BLaER1 treated with 17β-estradiol and CSF1 and Interleukin-3, amounts not matched to agents 10 nM and 100 nM (cell line): Measurements from ENCODE around the gene CBLB.
"Not testable (repeated sequence)": the region's sequence is repeated elsewhere in the genome, so short reads cannot be mapped to it uniquely, and the experiment has no call there.

Source experiments
- H3K27ac ChIP-seq, 11 experiments: shearing (Covaris generic); formaldehyde crosslinking; 2 replicates each; pipeline ENCODE4 v1.8.1; 2022
- H3K27me3 ChIP-seq, 11 experiments: shearing (Covaris generic); formaldehyde crosslinking; 2 replicates each; pipeline ENCODE4 v1.8.1; 2022
- H3K36me3 ChIP-seq, 11 experiments: shearing (Covaris generic); formaldehyde crosslinking; 2 replicates each; pipeline ENCODE4 v1.8.1; 2022
- H3K4me1 ChIP-seq, 10 experiments: shearing (Covaris generic); formaldehyde crosslinking; 2 replicates each; pipeline ENCODE4 v1.8.1; 2022
- H3K4me2 ChIP-seq, 11 experiments: shearing (Covaris generic); formaldehyde crosslinking; 2 replicates each; pipeline ENCODE4 v1.8.1; 2022
- H3K4me3 ChIP-seq, 10 experiments: shearing (Covaris generic); formaldehyde crosslinking; 2 replicates each; pipeline ENCODE4 v1.8.1; 2022
- H3K9ac ChIP-seq, 11 experiments: shearing (Covaris generic); formaldehyde crosslinking; 2 replicates each; pipeline ENCODE4 v1.8.1; 2022
- H3K9me3 ChIP-seq, 11 experiments: shearing (Covaris generic); formaldehyde crosslinking; replicated peaks in 1 of 11; 2 replicates each; pipeline ENCODE4 v1.8.1; 2022
- H4K20me1 ChIP-seq, 11 experiments: shearing (Covaris generic); formaldehyde crosslinking; 2 replicates each; pipeline ENCODE4 v1.8.1; 2022
- Cebpa-rat ChIP-seq, 11 experiments: shearing (Covaris generic); IDR thresholded peaks; 2 replicates each; pipeline ENCODE4 v1.8.1; 2022

CBLB gene

GRCh38 chr3:105826778-105827634, 41.8 kb downstream of the CBLB start:
- Histone ChIP-seq H3K36me3 (peaks cover 11 to 54% (median 22%) of the 10 kb centered on the region in 11 experiments; a peak in 17 of 22 replicates), H3K4me1 (peaks cover 3 to 32% (median 10%) of the 10 kb centered on the region in 10 experiments; a peak in 11 of 20 replicates), H3K4me2 (no peak overlapping the region), H3K9me3 (no peaks in the 10 kb centered on the region), H3K4me3 (no peak overlapping the region), H3K27me3 (no peaks in the 10 kb centered on the region), H3K9ac (no peak overlapping the region), H4K20me1 (peaks cover 0 to 71% (median 0%) of the 10 kb centered on the region in 11 experiments; a peak in 4 of 22 replicates), H3K27ac (no peak overlapping the region)
- no peak for TF ChIP-seq Cebpa-rat (IDR thresholded peaks at IDR 0.05)

- Histone ChIP-seq H4K20me1 (peaks cover 0 to 78% (median 0%) of the 10 kb centered on the region in 11 experiments; a peak in 4 of 22 replicates), H3K4me3 (no peak overlapping the region), H3K36me3 (peaks cover 16 to 65% (median 33%) of the 10 kb centered on the region in 11 experiments; a peak in 19 of 22 replicates), H3K4me1 (peaks cover 0 to 10% (median 0%) of the 10 kb centered on the region in 10 experiments; a peak in 4 of 20 replicates), H3K9ac (no peak overlapping the region), H3K27me3 (no peaks in the 10 kb centered on the region), H3K4me2 (no peak overlapping the region), H3K27ac (no peak overlapping the region), H3K9me3 (no peaks in the 10 kb centered on the region)
- no peak for TF ChIP-seq Cebpa-rat (IDR thresholded peaks at IDR 0.05)
Measured at GRCh38 chr3:105824129-105824528, 44.7 kb downstream of the CBLB start.

GRCh38 chr3:105823149-105823867, 45.5 kb downstream of the CBLB start:
- Histone ChIP-seq H4K20me1 (peaks cover 0 to 85% (median 0%) of the 10 kb centered on the region in 11 experiments; a peak in 4 of 22 replicates), H3K4me1 (peaks cover 0 to 10% (median 0%) of the 10 kb centered on the region in 10 experiments; a peak in 4 of 20 replicates)
- TF ChIP-seq Cebpa-rat (IDR thresholded peaks at IDR 0.05), result no peak

GRCh38 chr3:105822171-105823123, 46.4 kb downstream of the CBLB start:
- peaks cover 0 to 1% (median 0%) of the 10 kb centered on the region in 10 experiments; a peak in 3 of 20 replicates for H3K4me1 ChIP-seq
- H3K9me3 ChIP-seq, result no peaks in the 10 kb centered on the region
- no peak overlapping the region for H3K4me2 ChIP-seq
- H3K36me3 ChIP-seq, result peaks cover 16 to 65% (median 33%) of the 10 kb centered on the region in 11 experiments; a peak in 19 of 22 replicates
- peaks cover 0 to 83% (median 0%) of the 10 kb centered on the region in 11 experiments; a peak in 4 of 22 replicates for H4K20me1 ChIP-seq
- TF ChIP-seq Cebpa-rat (IDR thresholded peaks at IDR 0.05), result no peak
- H3K27ac ChIP-seq, result no peak overlapping the region
- no peak overlapping the region for H3K9ac ChIP-seq
- no peaks in the 10 kb centered on the region for H3K27me3 ChIP-seq
- H3K4me3 ChIP-seq, result no peak overlapping the region

More at GRCh38 chr3:105823149-105823867, 45.5 kb downstream of the CBLB start:
- peaks cover 16 to 65% (median 33%) of the 10 kb centered on the region in 11 experiments; a peak in 19 of 22 replicates for H3K36me3 ChIP-seq
- no peak overlapping the region for H3K4me3 ChIP-seq
- no peaks in the 10 kb centered on the region for H3K27me3 ChIP-seq
- no peaks in the 10 kb centered on the region for H3K9me3 ChIP-seq
- H3K27ac ChIP-seq, result no peak overlapping the region
- H3K9ac ChIP-seq, result no peak overlapping the region
- H3K4me2 ChIP-seq, result no peak overlapping the region

- no peaks in the 10 kb centered on the region for H3K9me3 ChIP-seq
- peaks cover 0 to 83% (median 0%) of the 10 kb centered on the region in 11 experiments; a peak in 4 of 22 replicates for H4K20me1 ChIP-seq
- no peak for TF ChIP-seq Cebpa-rat (IDR thresholded peaks at IDR 0.05)
- H3K4me3 ChIP-seq, result no peak overlapping the region
- H3K36me3 ChIP-seq, result peaks cover 16 to 61% (median 28%) of the 10 kb centered on the region in 11 experiments; a peak in 19 of 22 replicates
- H3K4me1 ChIP-seq, result no peaks in the 10 kb centered on the region; a peak in 1 of 20 replicates
- H3K4me2 ChIP-seq, result no peak overlapping the region
- H3K27ac ChIP-seq, result no peak overlapping the region
- H3K27me3 ChIP-seq, result no peaks in the 10 kb centered on the region
- no peak overlapping the region for H3K9ac ChIP-seq
Measured at GRCh38 chr3:105821433-105821832, 47.4 kb downstream of the CBLB start.

GRCh38 chr3:105816833-105817232, 52.0 kb downstream of the CBLB start:
- peaks cover 5 to 28% (median 9%) of the 10 kb centered on the region in 11 experiments; a peak in 12 of 22 replicates for H3K36me3 ChIP-seq
- H3K4me3 ChIP-seq, result no peak overlapping the region
- H3K27ac ChIP-seq, result no peak overlapping the region
- TF ChIP-seq Cebpa-rat (IDR thresholded peaks at IDR 0.05), result no peak
- no peaks in the 10 kb centered on the region for H3K4me1 ChIP-seq
- H3K27me3 ChIP-seq, result no peaks in the 10 kb centered on the region
- no peak overlapping the region for H3K4me2 ChIP-seq
- no peak overlapping the region for H3K9ac ChIP-seq
- peaks cover 0 to 79% (median 0%) of the 10 kb centered on the region in 11 experiments; a peak in 2 of 22 replicates for H4K20me1 ChIP-seq
- peaks cover 0 to 5% (median 0%) of the 10 kb centered on the region in 11 experiments; a peak in 2 of 22 replicates for H3K9me3 ChIP-seq

GRCh38 chr3:105815331-105815730, 53.5 kb downstream of the CBLB start:
- H3K9me3 ChIP-seq, H3K4me3 ChIP-seq, H3K4me2 ChIP-seq, H3K27me3 ChIP-seq, H3K9ac ChIP-seq, H3K27ac ChIP-seq, H3K4me1 ChIP-seq: not testable (repeated sequence)
- Histone ChIP-seq H3K36me3 (peaks cover 4 to 23% (median 8%) of the 10 kb centered on the region in 11 experiments; a peak in 11 of 22 replicates), H4K20me1 (peaks cover 0 to 77% (median 0%) of the 10 kb centered on the region in 11 experiments; a peak in 2 of 22 replicates)

GRCh38 chr3:105813710-105814109, 55.1 kb downstream of the CBLB start:
- H3K4me3 ChIP-seq, result no peak overlapping the region
- peaks cover 0 to 80% (median 0%) of the 10 kb centered on the region in 11 experiments; a peak in 2 of 22 replicates for H4K20me1 ChIP-seq
- H3K27me3 ChIP-seq, result no peaks in the 10 kb centered on the region
- no peak overlapping the region for H3K27ac ChIP-seq
- no peak for TF ChIP-seq Cebpa-rat (IDR thresholded peaks at IDR 0.05)
- H3K36me3 ChIP-seq, result peaks cover 0 to 12% (median 0%) of the 10 kb centered on the region in 11 experiments; a peak in 4 of 22 replicates
- H3K9ac ChIP-seq, result no peak overlapping the region
- H3K9me3 ChIP-seq, result peaks cover 0 to 5% (median 0%) of the 10 kb centered on the region in 11 experiments; a peak in 2 of 22 replicates
- no peak overlapping the region for H3K4me2 ChIP-seq
- H3K4me1 ChIP-seq, result peaks cover 0 to 6% (median 0%) of the 10 kb centered on the region in 10 experiments; a peak in 1 of 20 replicates
